ENCODE data around the gene PCDH18.
"Not testable (repeated sequence)": the region's sequence is repeated elsewhere in the genome, so short reads cannot be mapped to it uniquely, and the experiment has no call there.

PCDH18 gene

DNA sequence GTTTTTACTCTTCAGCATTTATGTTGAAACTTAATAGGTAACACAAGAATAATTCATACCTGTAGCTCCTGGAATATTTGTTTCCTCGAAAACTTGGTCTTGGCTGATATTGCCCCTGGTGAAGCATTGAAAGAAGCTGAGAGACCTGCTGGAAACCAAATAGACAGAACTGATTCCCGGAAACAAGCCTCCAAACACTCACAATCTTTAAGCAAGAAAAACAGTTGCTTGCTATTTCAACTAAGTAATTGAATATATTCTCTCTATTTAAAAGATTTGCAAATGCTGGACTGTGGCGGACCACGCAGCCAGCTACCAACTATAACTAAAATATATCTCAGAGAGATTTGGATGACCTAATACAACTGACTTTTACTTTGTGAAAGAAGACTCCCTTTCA is 3.6 kb downstream of the PCDH18 start:
- no peak for DNase-seq

DNA sequence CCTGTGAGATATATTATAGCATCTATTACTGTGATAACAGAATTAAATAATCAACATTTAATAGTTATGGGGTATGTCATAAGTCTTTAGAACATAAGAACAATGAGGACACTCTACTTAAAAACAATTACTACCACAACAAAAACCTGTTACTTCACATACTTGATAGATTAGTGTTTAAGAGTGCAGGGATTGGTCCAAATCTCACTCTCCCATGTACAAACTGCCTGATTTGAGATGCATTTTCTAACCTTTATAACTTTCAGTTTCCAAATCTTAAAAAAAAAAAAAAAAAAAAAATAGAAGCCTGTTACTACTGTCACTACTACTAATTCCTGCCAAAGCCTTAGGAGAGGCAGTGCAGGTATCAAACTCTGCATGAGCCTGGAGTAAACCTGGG is 5.6 kb downstream of the PCDH18 start:
- no peak for DNase-seq

GRCh38 chr4:137524725-137525369 is 7.4 kb downstream of the PCDH18 start:
- DNase-seq, result no peak

DNA sequence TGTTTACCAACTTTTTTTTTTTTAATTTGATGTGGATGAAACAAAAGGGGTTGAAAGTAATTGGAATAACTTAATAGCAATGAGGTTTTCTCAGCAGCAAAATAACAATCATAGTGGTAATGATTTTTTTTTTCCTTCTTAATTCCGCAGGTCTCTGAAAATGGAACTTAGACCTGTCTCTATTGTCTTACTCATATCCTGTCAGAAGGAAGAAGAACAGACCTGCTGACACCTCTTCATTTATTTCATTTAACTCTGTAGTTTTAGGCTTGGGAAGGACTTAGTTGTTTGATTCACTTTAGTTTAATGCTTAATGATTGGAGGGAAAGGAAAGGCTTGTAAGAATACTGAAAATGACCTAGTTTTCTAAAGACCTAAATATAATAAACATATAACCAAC is 9.0 kb downstream of the PCDH18 start:
- DNase-seq, result no peak

- no peak for DNase-seq
Observed at GRCh38 chr4:137521053-137521452, 11.2 kb downstream of the PCDH18 start.

DNA sequence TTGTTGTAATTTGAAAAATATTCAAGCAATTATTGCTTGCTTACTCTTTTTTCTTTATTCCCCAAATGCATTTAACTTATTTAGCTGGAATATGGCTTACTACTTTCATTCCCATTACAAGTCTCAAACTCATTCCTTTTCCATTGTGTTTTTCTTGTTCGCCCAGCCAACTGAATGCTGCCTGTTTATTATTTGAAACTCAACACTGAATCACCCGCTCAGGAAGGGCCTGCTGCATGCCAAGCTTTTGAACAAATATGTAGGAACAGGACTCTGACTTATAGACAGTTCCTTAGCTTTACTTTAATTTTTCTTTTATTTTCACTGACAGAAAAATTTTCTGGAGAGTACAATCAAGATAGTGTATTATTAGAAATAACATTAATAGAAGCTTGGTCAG is 12.9 kb downstream of the PCDH18 start:
- no peak for DNase-seq

DNA sequence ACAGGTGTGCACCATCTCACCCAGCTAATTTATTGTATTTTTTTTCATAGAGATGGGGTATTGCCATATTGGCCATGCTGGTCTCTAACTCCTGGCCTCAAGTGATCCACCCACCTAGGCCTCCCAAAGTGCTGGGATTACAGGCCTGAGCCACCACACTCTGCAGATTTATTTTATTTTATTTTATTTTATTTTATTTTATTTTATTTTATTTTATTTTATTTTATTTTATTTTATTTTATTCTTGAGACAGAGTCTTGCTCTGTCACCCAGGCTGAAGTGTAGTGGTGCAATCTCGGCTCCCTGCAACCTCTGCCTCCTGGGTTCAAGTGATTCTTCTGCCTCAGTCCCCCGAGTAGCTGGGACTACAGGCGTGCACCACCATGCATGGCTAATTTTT is 15.0 kb downstream of the PCDH18 start:
- not testable (repeated sequence) for DNase-seq

DNA sequence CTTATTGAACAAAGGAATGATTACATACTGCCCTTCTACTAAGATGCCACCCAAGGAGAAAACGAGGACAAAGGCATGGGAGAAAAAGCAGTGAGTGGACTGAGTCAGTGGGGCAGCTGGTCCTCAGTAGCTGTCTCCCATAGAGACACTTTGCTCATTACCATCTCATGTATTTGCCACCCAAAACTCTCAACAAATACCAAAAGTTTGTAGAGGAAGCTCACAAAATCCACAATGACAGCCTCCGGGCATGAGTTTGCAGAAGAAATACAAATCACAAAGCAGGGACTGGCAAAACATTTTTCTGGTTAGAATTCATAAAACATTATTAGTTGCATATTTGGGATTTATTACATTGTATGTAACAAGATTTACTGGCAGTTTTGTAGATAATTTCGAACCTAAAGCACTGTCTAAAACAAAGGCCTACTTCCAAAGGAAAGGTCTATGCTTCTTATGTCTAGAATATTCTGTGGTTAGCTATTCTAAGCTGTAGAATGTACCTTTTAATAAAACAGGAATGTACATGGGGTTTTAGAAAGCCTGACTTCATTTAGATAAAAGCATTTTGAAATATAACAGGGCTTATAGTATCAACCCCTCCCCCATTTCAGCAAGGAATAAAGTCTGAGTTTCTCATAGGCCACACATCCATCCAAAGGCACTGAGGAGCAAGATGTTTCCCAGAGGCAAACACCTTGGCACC is 17.7 kb downstream of the PCDH18 start:
- DNase-seq, result no peak

GRCh38 chr4:137510557-137511265 is 21.6 kb downstream of the PCDH18 start:
- DNase-seq, result no peak

GRCh38 chr4:137509855-137510282 is 22.4 kb downstream of the PCDH18 start:
- no peak for DNase-seq

DNA sequence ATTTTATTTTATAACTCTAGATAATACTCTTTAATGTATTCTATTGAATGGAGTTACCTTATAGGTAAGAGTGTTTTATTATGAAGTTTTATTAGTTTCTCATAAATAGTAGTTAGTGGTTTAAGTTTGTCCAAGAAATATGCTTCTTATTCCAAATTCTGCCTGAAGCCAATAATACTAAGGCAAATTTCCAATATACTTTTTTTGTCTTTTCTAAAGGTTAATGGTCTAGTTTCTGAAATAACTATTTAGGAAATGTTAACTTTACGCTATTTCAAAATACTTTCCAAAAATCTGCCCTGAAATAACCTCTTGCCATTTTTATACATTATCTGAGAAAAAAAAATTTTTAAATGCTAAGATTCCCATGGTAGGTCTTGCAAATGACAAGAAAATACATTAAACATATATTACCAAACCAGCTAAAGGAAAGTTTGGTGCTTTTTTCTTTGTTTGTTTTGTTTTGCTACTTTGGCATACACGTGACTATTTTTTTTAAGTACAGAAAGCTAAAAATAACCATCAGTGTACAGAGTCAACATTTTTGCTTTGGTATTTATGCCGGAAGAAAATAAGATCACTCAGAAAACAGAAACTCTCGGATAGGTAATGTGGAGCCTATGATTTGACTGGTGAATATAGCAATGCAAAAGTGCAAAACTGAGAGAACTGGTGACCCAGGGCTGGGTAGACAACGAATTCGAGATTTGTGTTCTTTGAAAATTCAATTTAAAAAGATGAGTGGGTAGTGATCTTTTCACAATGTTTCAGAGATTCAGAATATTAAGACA is 29.8 kb downstream of the PCDH18 start:
- DNase-seq, result no peak

GRCh38 chr4:137496267-137496666 is 36.0 kb downstream of the PCDH18 start:
- DNase-seq, result not testable (repeated sequence)

GRCh38 chr4:137495578-137495977 is 36.7 kb downstream of the PCDH18 start:
- DNase-seq, result no peak

DNA sequence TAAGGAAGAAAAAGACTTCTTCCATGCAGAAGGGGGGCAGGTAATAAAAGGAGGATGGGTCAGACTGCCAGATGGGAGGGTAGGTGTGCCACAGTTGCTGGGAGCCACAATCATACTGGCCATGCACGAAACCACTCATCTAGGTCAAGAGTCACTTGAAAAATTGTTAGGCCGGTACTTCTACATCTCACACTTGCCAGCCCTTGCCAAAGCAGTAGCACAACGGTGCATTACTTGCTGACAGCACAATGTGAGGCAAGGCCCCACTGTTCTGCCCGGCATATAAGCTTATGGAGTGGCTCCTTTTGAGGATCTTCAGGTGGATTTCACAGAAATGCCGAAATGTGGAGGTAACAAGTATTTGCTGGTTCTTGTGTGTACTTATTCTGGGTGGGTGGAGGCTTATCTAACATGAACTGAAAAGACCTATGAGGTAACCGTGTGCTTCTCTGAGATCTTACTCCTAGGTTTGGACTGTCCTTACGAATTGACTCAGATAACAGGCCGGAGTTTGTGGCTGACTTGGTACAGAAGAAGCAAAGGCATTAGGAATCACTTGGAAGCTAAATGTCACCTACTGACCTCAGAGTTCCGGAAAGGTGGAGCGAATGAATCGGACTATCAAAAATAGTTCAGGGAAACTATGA is 48.9 kb downstream of the PCDH18 start:
- DNase-seq, result not testable (repeated sequence)

DNA sequence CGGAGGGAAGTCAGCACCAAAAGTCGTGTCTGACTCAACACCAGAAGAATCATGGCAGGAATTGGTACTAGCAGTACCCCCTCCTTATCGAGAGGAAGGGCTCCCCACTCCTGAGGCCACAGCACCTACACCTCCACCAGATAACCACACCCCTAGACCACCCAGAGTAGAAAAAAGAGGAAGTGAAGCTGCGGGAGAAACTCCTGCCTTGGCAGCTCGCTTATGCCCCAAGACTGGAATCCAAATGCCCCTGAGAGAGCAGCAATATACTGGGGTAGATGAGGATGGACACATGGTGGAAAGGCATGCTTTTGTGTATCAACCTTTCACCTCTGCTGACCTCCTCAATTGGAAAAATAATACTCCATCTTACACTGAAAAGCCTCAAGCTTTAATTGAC is 52.6 kb downstream of the PCDH18 start:
- DNase-seq, result not testable (repeated sequence)

DNA sequence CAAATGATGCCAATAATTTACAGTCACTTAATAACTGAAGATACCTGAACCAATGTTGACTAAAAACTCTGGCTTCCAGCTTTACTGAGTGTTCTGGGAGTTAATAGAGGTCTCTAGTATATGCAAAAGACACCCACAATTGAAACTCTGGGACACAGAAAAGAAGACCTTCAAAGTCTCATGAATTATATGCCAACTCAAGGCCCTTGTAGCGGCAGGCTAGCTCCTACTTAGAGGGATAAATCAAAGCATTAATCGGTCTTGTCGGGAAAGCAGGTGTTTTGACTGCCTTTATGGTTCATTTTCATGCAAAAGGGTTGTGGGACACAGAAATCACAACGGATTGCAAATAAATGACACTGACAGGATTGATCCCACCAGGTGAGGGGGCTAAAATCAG is 55.9 kb downstream of the PCDH18 start:
- DNase-seq, result no peak

DNA sequence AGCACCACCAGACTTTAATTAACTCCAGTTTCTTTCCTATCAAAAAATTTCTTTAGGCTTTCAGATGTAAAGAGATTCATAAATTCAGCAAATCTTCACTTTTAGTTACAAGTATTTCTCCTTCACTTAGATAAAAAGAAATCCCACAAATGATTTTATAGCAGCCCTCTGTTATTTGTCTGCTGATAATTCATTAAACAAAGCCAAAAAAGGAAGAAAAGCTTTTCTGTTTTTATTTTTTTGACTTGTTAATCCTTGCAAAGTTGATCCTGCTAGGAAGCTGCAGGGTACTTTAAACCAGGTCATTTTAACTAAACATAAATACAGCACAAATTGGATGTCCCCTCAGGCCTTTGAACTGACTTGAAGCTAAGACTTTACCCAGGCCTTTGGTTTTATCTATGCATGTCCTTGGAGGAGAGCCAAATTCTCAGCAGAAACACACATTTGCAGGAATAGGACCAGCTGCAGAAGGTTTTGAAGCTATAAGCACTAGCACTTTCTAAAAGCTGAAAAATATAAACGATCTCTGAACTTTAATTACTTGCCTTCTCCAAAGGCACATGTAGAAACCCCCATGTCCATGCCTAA is 57.5 kb downstream of the PCDH18 start:
- no peak for DNase-seq

DNA sequence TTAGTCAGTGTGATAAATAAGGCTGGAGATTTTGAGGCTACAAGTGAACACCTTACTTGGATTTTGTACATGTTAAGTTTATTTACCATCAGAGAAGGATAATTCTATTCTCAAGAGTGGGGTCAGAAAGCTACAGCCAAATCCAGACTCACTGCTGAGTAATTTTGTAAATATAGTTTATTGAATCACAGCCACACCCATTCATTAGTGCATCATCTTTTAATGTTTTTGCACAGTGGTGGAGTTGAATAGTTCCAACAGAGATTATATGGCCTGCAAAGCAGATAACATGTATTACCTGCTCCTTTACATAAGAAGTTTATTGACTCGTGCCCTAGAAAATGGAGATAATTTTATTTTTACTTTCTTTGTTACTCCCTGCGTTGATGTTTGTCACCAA is 60.4 kb downstream of the PCDH18 start:
- no peak for DNase-seq

DNA sequence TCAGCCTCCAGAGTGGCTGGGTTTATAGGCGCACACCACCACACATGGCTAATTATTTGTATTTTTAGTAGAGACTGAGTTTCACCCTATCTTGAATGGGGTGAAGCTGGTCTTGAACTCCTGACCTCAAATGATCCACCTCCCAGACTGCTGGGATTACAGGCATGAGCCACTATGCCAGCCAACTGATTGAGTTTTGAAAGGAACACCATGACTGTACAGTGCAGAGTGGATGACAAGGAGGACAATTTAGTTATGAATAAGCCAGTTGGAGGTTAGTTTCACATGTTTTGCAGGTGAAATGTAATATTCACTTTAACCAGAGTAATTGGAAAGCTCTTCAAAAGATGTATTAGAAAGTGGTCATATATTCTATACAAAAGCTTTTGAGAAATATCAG is 60.8 kb downstream of the PCDH18 start:
- no peak for DNase-seq

- no peak for DNase-seq
Observed at GRCh38 chr4:137470806-137471205, 61.5 kb downstream of the PCDH18 start.

All from NCI-H774 (cell line).